ENCODE results near the gene MAP3K2.

- TF ChIP-seq, protein P1, sequence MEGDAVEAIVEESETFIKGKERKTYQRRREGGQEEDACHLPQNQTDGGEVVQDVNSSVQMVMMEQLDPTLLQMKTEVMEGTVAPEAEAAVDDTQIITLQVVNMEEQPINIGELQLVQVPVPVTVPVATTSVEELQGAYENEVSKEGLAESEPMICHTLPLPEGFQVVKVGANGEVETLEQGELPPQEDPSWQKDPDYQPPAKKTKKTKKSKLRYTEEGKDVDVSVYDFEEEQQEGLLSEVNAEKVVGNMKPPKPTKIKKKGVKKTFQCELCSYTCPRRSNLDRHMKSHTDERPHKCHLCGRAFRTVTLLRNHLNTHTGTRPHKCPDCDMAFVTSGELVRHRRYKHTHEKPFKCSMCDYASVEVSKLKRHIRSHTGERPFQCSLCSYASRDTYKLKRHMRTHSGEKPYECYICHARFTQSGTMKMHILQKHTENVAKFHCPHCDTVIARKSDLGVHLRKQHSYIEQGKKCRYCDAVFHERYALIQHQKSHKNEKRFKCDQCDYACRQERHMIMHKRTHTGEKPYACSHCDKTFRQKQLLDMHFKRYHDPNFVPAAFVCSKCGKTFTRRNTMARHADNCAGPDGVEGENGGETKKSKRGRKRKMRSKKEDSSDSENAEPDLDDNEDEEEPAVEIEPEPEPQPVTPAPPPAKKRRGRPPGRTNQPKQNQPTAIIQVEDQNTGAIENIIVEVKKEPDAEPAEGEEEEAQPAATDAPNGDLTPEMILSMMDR (conservative IDR thresholded peaks at IDR 0.05; ENCODE audit: low read length): no peak
- TF ChIP-seq EZH2phosphoT487 (IDR thresholded peaks at IDR 0.05; ENCODE audit: borderline replicate concordance): no peak
Observed at GRCh38 chr2:127310980-127311379, 76.8 kb downstream of the MAP3K2 start.

Data from Loucy (cell line).